Stimulated activated CD4-positive, alpha-beta T cell treated with anti-CD3 and anti-CD28 coated beads, Interleukin-1b, Interleukin-23, amount 100 ng/mL, for 4 hours (primary cell): ENCODE measurements around the gene BBS12.
A peak's percentile ranks its signal among the peaks of the same experiment; 100 is the strongest.

ENCODE experiments used
- DNase-seq, 2 donors: peaks; one replicate each; pipeline ENCODE4 v3.0.0-alpha.2; 2020; ENCODE audit warnings: low read depth in 2 of 2

BBS12 gene

DNA sequence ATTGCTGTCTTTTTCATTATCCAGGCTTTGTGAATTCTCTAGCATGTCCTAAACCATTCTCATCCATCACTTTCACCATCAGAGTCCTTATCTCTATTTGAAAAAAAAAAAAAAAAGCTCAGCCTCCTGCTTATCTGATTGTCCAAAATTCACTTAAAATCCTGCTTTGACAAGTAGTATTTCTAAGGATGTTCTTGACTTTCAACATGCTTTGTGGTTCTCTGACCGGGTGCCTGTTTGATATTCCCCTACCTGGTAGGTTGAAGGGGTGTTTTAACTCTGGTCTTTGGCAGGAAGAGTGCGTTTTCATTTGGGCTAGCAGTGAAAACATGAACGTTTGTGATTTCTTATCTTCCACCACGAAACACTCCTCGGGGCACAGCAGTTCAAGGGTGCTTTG is 17.3 kb upstream of the BBS12 start:
- DNase-seq: no peak

GRCh38 chr4:122716825-122717448 is 15.6 kb upstream of the BBS12 start:
- peak; percentile 59 to 71 for DNase-seq

GRCh38 chr4:122718281-122718680 is 14.2 kb upstream of the BBS12 start:
- DNase-seq: no peak

DNA sequence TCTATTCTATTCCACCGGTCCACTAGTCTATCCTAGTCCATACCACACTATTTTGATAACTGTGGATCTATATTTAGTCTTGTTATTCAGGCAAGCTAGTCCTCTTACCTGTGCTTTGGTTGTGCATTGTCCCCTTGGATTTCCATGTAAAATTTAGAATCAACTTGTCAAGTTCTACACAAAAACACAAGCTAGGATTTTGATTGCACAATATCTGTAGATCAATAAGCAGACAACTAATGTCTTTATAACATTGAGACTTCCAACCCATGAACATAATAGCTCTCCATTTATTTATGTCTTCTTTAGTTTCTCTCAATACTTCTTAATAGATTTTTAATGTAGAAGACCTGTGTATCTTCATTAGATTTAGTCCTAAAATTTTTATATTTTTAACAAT is 10.2 kb upstream of the BBS12 start:
- DNase-seq: no peak

GRCh38 chr4:122728856-122729255 is 3.6 kb upstream of the BBS12 start:
- no peak for DNase-seq

- DNase-seq: no peak
These were observed 828 bp upstream of the BBS12 start for GRCh38 chr4:122731676-122732075.

DNA sequence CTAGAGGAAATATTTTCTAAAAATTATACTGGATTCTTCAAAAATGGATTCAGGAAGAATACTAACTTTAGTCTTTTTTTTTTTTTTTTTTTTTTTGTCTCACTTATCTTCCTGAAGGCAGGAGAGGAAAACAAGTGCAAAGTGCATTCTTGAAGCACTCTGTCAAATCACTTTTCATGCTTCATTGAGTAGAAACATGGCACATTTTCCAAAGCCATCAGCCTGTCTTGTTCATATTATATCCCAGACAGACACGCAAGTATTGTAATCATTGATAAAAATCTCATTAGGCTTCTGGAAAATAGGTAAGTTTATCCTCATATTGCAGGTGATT is 1.2 kb downstream of the BBS12 start:
- DNase-seq: no peak

- no peak for DNase-seq
These were observed 6.7 kb downstream of the BBS12 start for GRCh38 chr4:122739174-122739573.

DNA sequence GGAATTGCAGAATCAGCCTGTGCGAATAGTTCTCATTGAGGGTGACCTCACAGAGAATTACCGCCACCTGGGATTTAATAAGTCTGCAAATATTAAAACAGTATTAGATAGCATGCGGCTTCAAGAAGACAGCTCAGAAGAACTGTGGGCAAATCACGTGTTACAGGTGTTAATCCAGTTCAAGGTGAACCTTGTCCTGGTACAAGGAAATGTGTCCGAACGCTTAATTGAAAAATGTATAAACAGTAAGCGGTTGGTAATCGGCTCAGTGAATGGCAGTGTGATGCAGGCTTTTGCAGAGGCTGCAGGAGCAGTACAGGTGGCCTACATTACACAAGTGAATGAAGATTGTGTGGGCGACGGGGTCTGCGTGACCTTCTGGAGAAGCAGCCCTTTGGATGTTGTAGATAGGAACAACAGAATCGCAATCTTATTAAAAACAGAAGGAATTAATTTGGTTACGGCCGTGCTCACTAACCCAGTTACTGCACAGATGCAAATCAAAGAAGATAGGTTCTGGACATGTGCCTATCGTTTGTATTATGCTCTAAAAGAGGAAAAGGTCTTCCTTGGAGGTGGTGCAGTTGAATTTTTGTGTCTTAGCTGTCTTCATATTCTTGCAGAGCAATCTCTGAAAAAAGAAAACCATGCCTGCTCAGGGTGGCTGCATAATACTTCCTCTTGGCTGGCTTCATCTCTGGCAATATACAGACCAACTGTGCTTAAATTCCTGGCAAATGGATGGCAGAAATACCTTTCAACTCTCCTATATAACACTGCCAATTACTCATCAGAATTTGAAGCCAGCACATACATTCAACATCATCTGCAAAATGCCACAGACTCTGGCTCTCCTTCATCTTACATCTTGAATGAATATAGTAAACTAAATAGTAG is 10.7 kb downstream of the BBS12 start:
- DNase-seq: no peak

DNA sequence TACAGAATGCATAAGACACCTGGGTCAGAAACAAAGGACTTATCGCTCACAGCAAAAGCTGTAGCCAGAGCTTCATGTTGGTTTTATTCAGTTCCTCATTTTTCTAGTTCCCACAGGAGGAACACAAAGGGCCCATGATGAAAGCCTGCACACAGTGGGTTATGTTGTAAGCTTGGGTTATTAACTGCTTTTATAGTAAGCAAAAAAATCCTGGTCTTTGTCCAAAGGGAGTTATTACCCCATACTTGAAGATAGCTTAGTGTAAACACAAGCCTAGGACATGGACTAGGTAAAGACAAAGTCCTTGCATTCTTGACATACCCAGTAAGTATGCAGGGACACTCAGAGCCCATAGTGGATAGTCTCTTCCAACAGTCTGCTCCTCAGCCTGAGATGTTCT is 11.7 kb downstream of the BBS12 start:
- no peak for DNase-seq

DNA sequence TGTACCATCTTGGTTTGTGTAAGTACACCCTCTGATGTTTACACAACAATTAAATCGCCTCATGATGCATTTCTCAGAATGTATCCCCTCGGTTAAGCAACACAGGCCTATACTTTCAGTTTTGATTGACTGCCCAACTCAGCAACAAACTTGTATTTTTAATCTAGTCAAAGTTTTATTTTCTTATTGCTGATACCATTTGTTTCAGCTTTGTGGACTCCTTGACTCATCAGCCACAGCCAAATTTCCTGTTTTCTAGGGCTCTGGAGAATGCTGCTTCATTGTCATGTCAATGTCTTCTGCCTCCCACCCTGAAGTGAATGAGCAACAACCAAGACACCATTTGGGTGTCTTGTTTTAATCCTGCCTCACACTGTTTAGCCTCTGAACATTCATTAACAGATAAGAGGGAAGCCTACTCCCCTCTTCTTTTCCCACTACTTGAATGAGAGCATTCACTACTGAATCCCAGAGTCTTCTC is 14.0 kb downstream of the BBS12 start:
- no peak for DNase-seq

- DNase-seq: no peak
These were observed 14.6 kb downstream of the BBS12 start for GRCh38 chr4:122747068-122747467.

- no peak for DNase-seq
These were observed 15.4 kb downstream of the BBS12 start for GRCh38 chr4:122747883-122748282.

GRCh38 chr4:122749704-122750454 is 17.4 kb downstream of the BBS12 start:
- no peak for DNase-seq

DNA sequence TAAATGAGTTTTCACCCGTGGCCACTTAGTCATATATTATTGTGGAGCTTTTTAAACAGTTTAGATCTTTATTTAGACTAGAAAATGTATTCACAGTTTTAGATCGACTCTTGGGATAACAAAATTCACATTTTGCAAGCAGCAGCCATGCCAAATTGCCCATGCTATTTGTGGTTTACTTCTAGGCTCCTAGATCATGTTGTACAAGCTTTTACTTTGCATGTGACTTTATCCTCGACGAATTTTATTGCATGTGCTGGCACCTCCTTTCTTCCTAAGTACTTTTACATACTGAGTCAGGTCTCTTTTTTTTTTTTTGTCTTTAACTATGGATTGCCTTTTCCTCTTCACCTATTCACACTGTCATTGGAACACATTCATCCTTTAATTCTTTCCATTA is 23.2 kb downstream of the BBS12 start:
- DNase-seq: no peak

GRCh38 chr4:122758033-122758432 is 25.5 kb downstream of the BBS12 start:
- no peak for DNase-seq

DNA sequence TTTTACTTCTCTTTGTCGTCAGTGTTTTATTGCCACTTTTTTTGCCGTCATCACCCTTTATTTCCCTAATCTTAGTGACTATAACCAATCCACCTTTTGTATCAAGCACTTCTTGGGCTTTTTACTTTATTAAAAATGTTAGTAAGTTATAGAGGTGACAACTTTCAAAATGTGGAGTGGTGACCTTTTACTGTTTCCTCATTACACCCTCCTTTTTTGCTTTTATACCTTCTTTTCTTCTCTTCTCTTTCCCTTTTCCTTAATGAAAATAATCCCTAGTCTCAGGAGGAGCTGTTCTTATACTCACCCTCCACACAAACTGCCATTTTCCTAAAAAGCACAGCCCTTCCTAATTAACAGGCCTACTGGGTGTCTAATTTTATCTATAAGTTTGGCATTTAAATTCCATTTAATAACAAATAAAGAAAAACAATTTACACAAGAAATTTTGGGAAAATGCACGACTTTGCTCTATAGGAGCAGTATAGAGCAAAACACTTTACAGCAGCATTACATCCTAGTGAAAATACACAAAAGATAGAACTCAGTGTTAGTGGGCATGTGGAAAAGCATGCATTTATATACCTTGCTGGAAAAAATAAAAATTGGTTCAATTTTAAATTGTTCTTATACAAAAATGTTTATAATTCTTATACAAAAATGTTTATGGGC is 27.3 kb downstream of the BBS12 start:
- DNase-seq: no peak

DNA sequence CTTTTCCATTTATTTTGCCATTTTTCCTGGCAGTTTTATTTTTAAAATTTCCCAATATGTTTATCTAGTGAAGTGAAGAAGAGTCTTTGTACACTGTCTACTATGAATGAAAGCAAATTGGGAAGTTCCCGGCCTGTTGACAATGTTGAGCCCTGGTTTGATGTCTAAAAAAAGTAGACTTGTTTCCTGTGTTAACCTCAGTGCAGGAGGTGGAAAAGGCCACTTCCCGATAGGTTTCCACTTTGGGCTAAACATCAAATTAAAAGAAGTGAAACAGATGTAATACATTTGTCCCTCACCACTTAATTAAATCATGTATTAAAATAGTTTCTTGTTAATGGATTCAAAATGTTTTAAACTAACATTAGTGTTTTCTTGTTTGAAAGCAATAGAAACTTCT is 30.0 kb downstream of the BBS12 start:
- no peak for DNase-seq

DNA sequence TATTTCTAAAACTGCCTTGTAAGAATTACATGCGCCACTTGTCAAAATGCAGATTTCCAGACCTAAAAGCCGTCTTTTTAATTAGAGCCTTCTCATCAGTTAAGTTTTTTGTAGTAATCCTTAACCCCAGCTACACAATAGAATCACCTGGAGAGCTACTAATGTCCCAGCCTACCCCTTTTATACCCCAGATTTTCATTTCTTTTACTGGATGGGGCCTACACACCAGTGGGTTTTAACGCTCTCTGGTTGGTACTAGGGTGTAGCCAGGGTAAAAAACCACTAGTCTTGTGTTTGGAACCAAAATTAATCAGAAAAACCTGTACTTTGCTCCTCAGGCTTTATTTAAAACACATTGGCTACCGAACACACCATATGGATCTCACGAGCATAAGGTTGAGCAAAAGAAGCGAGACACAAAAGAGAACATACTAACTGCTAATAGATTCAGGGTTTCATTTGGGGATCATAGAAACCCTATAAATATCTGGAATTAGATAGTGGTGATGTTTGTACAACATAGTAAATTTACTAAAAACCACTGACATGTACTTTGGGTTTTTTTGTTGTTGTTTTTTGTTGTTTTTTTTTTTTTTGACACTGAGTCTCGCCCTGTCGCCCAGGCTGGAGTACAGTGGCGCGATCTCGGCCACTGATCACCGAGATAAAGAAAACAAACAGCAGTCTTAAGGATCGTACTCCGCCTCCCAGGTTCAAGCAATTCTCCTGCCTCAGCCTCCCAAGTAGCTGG is 30.6 kb downstream of the BBS12 start:
- no peak for DNase-seq

DNA sequence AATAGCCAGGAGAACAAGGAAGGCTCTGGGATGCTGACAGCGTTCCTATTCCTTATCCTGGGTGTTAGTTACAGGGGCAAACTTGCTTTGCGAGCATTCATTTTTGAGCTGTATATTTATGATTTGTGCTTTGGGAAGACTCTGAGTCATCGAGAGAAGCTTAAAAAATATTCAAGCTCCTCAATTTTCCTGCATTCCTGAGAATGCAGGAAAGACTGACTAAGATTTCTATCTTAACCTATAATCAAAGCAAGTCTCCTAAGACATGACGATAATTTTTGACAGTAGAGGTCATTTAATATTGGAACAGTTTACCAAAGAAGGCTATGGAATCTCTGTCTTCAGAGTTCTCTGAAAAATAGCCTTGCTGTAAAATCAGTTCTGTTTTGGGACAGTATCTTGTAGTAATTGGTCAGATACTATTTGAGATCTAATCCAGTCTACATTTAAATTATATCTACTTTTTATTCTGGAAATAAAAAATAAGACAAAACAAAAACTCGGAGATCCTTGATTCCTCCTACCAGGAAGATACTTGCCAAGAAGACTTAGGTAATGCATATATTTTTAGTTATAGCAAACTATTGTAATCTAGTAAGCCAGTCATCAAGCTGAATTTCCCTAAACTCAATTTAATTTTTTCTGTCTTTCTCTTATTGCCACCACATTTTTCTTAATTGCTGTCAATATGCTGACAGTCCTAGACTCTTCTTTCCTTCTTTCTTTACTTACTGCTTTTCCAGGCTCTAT is 31.7 kb downstream of the BBS12 start:
- DNase-seq: no peak

DNA sequence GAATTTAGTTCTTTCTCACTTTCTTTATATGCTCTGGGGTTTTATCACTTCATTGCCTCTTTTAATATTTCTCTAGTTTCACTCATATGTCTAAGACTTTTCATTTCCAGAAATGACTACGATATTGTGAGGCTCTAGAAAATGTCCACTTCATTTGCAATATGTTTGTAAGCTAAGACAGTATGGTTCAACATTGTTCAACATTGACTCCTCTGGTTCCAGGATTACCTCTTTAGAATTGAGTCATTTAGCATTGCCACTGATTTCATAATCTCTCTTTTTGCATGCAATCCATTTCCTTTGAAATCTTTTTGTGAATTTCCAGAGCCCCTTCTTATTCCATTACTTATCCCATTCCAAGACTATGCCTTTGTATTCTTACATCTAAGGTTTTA is 32.3 kb downstream of the BBS12 start:
- DNase-seq: no peak
